Liver (tissue), 9 donors: ENCODE measurements around the gene CUX1. TPM values are rescaled to one million over a fixed set of nuclear protein-coding genes. Genes with fewer than 3 reads are reported as not detected.
"Not testable (repeated sequence)": the region's sequence is repeated elsewhere in the genome, so short reads cannot be mapped to it uniquely, and the experiment has no call there.

Experiments used
- DNase-seq: peaks from one replicate; pipeline ENCODE4 v3.0.0-alpha.2; 2017; ENCODE audit warnings: low spot score
- H3K27ac ChIP-seq, 2 donors: one replicate each; pipeline ENCODE4 v1.7.0; 2013; ENCODE audit warnings: inconsistent platforms in 2 of 2, low read length in 2 of 2, control low read depth in 1 of 2, low read depth in 1 of 2, mild to moderate bottlenecking in 1 of 2
- H3K27me3 ChIP-seq, 4 donors: one replicate each; pipeline versions ENCODE4 v1.6.1 to v1.7.0; 2013; ENCODE audit warnings: low read length in 3 of 4, inconsistent platforms in 1 of 4, mild to moderate bottlenecking in 1 of 4, moderate library complexity in 1 of 4; ENCODE audit not compliant: control insufficient read depth in 4 of 4, insufficient read depth in 4 of 4
- H3K36me3 ChIP-seq, 4 donors: one replicate each; pipeline versions ENCODE4 v1.6.1 to v1.7.0; 2013; ENCODE audit warnings: low read length in 3 of 4, mild to moderate bottlenecking in 3 of 4, low read depth in 1 of 4, moderate library complexity in 1 of 4; ENCODE audit not compliant: control insufficient read depth in 4 of 4, insufficient read depth in 3 of 4
- H3K4me1 ChIP-seq, 4 donors: one replicate each; pipeline versions ENCODE4 v1.6.1 to v1.7.0; 2013; ENCODE audit warnings: low read length in 3 of 4, mild to moderate bottlenecking in 3 of 4, moderate library complexity in 1 of 4; ENCODE audit not compliant: control insufficient read depth in 4 of 4, insufficient read depth in 4 of 4
- H3K4me3 ChIP-seq, 3 donors: one replicate each; pipeline versions ENCODE4 v1.6.1 to v1.7.0; 2013; ENCODE audit warnings: low read length in 3 of 3, control low read depth in 1 of 3, low read depth in 1 of 3, mild to moderate bottlenecking in 1 of 3
- H3K9ac ChIP-seq, 2 donors: one replicate each; pipeline ENCODE4 v1.7.0; 2013; ENCODE audit warnings: low read length in 2 of 2, mild to moderate bottlenecking in 2 of 2, moderate library complexity in 2 of 2, control low read depth in 1 of 2, low read depth in 1 of 2
- H3K9me3 ChIP-seq, 4 donors: one replicate each; pipeline versions ENCODE4 v1.6.1 to v1.7.0; 2013; ENCODE audit warnings: low read length in 3 of 4; ENCODE audit not compliant: control insufficient read depth in 4 of 4
- FOXA1 ChIP-seq: IDR thresholded peaks from 2 replicates; pipeline ENCODE4 v1.6.1; 2016; ENCODE audit warnings: antibody characterized with exemption
- FOXA2 ChIP-seq: IDR thresholded peaks from 2 replicates; pipeline ENCODE4 v1.6.1; 2016; ENCODE audit warnings: antibody characterized with exemption
- GABPA ChIP-seq, 2 donors: IDR thresholded peaks in 1 of 2; conservative IDR thresholded peaks in 1 of 2; 2 replicates each; pipeline ENCODE4 v1.6.1; 2016; ENCODE audit warnings: antibody characterized with exemption in 2 of 2, mild to moderate bottlenecking in 1 of 2, moderate library complexity in 1 of 2
- HNF4A ChIP-seq, 2 donors: conservative IDR thresholded peaks; 2 replicates each; pipeline ENCODE4 v1.6.1; 2016; ENCODE audit warnings: antibody characterized with exemption in 2 of 2, mild to moderate bottlenecking in 2 of 2
- HNF4G ChIP-seq: IDR thresholded peaks from 2 replicates; pipeline ENCODE4 v1.6.1; 2016; ENCODE audit warnings: antibody characterized with exemption
- NR2F2 ChIP-seq: IDR thresholded peaks from 2 replicates; pipeline ENCODE4 v1.6.1; 2016; ENCODE audit warnings: antibody characterized with exemption
- RXRA ChIP-seq, 2 donors: IDR thresholded peaks; 2 replicates each; pipeline ENCODE4 v1.6.1; 2017 to 2018; ENCODE audit warnings: antibody characterized with exemption in 2 of 2, mild to moderate bottlenecking in 1 of 2
- SP1 ChIP-seq: IDR thresholded peaks from 2 replicates; pipeline ENCODE4 v1.6.1; 2018; ENCODE audit warnings: antibody characterized with exemption, mild to moderate bottlenecking
- TAF1 ChIP-seq: conservative IDR thresholded peaks from 2 replicates; pipeline ENCODE4 v1.6.1; 2016; ENCODE audit warnings: antibody characterized with exemption, mild to moderate bottlenecking
- YY1 ChIP-seq: IDR thresholded peaks from 2 replicates; pipeline ENCODE4 v1.6.1; 2016; ENCODE audit warnings: antibody characterized with exemption, mild to moderate bottlenecking
- WGBS: extraction: QIAGEN DNeasy Blood & Tissue Kit; methylation state at CpG from one replicate; pipeline ENCODE4 v1.1.7; 2013; 5-methylcytosine and 5-hydroxymethylcytosine counted together
- polyA plus RNA-seq, 2 donors: library from polyadenylated mRNA; stranded (reverse) in 1 of 2; unstranded in 1 of 2; fragments of 200-250 nt in 1 of 2; fragments of >200 nt in 1 of 2; fragmentation: Nextera tagmentation in 1 of 2; extraction: Ambion mirVana in 1 of 2; gene quantifications; one replicate each; pipeline versions ENCODE4 v1.2.1 to v1.2.3, GENCODE V29; 2013 to 2015
- total RNA-seq, 2 donors: library from RNA; depleted of rRNA; stranded (reverse); fragments of >200 nt; gene quantifications; one replicate each; pipeline ENCODE4 v1.2.3, GENCODE V29; 2014
- TF ChIP-seq, protein P1 (sequence below): IDR thresholded peaks from 2 replicates; pipeline ENCODE4 v1.6.1; 2016; ENCODE audit warnings: antibody characterized with exemption
- TF ChIP-seq, protein P2 (sequence below): IDR thresholded peaks from 2 replicates; pipeline ENCODE4 v1.6.1; 2016; ENCODE audit warnings: antibody characterized with exemption, mild to moderate bottlenecking
- TF ChIP-seq, protein P3 (sequence below): IDR thresholded peaks from 2 replicates; pipeline ENCODE4 v1.6.1; 2016; ENCODE audit warnings: antibody characterized with exemption
- TF ChIP-seq, protein P4 (sequence below): IDR thresholded peaks from 2 replicates; pipeline ENCODE4 v1.6.1; 2016; ENCODE audit warnings: antibody characterized with exemption
- donor health status: healthy.
- donor health status: healthy.
- donor health status: healthy.
- donor health status: healthy.
- donor health status: healthy.

CUX1 gene
- total and polyA plus RNA-seq, 4 donors: 18.6 to 40.6 (median 21.4) TPM

DNA sequence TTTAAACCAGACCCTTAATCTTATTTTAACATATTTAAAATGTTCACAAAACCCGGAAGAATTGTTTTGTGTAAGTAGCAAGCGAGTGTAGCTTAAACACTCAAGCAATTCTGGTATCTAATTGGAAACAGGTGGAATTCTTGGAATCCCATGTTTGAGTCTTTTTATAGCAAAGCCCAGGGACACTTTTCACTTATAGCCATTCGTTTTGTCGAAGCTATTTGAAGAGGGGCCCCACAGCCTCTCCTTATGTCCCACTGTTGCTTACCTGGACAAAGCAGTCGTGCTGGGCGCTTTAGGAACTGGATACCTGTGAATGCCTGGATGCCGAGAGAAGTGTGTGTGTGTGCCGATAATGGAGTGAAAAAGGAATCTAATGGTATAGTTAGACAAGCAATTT lies 3.3 kb downstream of the CUX1 start:
- H3K27me3 ChIP-seq: no peaks in the 10 kb centered on the region
- no peaks in the 10 kb centered on the region for H3K9me3 ChIP-seq
- WGBS: 92% methylated on average over 8 of the region's 8 CpGs
- H3K9ac ChIP-seq: no peak overlapping the region
- DNase-seq: no peak
- TF ChIP-seq, protein P1, sequence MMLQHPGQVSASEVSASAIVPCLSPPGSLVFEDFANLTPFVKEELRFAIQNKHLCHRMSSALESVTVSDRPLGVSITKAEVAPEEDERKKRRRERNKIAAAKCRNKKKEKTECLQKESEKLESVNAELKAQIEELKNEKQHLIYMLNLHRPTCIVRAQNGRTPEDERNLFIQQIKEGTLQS: no peak
- TF ChIP-seq RXRA (IDR thresholded peaks at IDR 0.05): no peak
- no peak for TF ChIP-seq HNF4A (conservative IDR thresholded peaks at IDR 0.05)
- no peak for TF ChIP-seq GABPA (IDR thresholded peaks at IDR 0.05 in 1 of 2, conservative IDR thresholded peaks at IDR 0.05 in 1 of 2)
- TF ChIP-seq NR2F2: no peak
- TF ChIP-seq, protein P2, sequence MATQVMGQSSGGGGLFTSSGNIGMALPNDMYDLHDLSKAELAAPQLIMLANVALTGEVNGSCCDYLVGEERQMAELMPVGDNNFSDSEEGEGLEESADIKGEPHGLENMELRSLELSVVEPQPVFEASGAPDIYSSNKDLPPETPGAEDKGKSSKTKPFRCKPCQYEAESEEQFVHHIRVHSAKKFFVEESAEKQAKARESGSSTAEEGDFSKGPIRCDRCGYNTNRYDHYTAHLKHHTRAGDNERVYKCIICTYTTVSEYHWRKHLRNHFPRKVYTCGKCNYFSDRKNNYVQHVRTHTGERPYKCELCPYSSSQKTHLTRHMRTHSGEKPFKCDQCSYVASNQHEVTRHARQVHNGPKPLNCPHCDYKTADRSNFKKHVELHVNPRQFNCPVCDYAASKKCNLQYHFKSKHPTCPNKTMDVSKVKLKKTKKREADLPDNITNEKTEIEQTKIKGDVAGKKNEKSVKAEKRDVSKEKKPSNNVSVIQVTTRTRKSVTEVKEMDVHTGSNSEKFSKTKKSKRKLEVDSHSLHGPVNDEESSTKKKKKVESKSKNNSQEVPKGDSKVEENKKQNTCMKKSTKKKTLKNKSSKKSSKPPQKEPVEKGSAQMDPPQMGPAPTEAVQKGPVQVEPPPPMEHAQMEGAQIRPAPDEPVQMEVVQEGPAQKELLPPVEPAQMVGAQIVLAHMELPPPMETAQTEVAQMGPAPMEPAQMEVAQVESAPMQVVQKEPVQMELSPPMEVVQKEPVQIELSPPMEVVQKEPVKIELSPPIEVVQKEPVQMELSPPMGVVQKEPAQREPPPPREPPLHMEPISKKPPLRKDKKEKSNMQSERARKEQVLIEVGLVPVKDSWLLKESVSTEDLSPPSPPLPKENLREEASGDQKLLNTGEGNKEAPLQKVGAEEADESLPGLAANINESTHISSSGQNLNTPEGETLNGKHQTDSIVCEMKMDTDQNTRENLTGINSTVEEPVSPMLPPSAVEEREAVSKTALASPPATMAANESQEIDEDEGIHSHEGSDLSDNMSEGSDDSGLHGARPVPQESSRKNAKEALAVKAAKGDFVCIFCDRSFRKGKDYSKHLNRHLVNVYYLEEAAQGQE: no peak
- TF ChIP-seq FOXA1: no peak
- TF ChIP-seq FOXA2: no peak
- TF ChIP-seq TAF1: no peak
- TF ChIP-seq, protein P3, sequence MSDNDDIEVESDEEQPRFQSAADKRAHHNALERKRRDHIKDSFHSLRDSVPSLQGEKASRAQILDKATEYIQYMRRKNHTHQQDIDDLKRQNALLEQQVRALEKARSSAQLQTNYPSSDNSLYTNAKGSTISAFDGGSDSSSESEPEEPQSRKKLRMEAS: no peak
- TF ChIP-seq SP1: no peak
- no peak for TF ChIP-seq YY1
- TF ChIP-seq, protein P4, sequence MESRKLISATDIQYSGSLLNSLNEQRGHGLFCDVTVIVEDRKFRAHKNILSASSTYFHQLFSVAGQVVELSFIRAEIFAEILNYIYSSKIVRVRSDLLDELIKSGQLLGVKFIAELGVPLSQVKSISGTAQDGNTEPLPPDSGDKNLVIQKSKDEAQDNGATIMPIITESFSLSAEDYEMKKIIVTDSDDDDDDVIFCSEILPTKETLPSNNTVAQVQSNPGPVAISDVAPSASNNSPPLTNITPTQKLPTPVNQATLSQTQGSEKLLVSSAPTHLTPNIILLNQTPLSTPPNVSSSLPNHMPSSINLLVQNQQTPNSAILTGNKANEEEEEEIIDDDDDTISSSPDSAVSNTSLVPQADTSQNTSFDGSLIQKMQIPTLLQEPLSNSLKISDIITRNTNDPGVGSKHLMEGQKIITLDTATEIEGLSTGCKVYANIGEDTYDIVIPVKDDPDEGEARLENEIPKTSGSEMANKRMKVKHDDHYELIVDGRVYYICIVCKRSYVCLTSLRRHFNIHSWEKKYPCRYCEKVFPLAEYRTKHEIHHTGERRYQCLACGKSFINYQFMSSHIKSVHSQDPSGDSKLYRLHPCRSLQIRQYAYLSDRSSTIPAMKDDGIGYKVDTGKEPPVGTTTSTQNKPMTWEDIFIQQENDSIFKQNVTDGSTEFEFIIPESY: no peak
- H3K36me3 ChIP-seq: no peaks in the 10 kb centered on the region
- peaks cover 5 to 31% (median 20%) of the 10 kb centered on the region in 4 donors for H3K4me1 ChIP-seq
- H3K27ac ChIP-seq: no peak overlapping the region
- no peak overlapping the region for H3K4me3 ChIP-seq

DNA sequence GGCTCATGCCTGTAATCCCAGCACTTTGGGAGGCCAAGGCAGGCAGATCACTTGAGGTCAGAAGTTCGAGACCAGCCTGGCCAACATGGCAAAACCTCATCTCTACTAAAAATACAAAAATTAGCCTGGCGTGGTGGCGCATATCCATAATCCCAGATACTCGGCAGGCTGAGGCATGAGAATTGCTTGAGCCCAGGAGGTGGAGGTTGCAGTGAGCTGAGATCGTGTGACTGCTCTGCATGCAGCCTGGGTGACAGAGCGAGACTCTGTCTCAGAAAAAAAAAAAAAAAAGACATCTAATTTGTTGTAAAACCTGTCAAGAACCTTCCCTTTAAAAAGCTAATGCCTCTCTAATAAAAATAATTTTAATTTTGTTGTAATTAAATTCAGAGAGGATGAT lies 5.2 kb downstream of the CUX1 start:
- H3K9ac ChIP-seq, H3K27ac ChIP-seq, DNase-seq, H3K4me3 ChIP-seq, H3K36me3 ChIP-seq, H3K9me3 ChIP-seq, H3K27me3 ChIP-seq: not testable (repeated sequence)
- H3K4me1 ChIP-seq: peaks cover 5 to 28% (median 20%) of the 10 kb centered on the region in 4 donors
- WGBS: 96% methylated on average over 6 of the region's 6 CpGs

DNA sequence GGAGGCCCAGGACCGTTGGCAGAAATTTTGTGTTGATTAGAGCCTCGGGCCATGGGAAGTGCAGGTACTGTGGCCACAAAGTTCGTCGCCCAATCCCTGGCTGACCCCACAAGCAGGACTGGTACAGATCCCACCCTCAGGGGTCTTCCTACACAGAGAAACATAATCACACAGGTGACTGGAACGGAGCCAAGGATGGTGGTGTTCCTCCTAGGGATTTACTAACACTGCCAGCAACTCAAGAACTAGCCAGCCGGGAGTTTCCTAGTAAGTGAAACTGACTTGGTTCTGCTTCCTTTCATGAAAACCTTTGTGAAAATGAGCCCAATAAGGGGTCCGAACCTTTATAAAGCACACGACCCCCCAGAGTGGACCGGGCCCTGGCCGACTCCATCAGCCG lies 5.7 kb downstream of the CUX1 start:
- no peak overlapping the region for H3K4me3 ChIP-seq
- no peak overlapping the region for H3K9ac ChIP-seq
- TF ChIP-seq HNF4G: no peak
- no peaks in the 10 kb centered on the region for H3K36me3 ChIP-seq
- no peaks in the 10 kb centered on the region for H3K27me3 ChIP-seq
- no peaks in the 10 kb centered on the region for H3K9me3 ChIP-seq
- WGBS: 84% methylated on average over 11 of the region's 11 CpGs
- peaks cover 5 to 24% (median 15%) of the 10 kb centered on the region in 4 donors for H3K4me1 ChIP-seq
- DNase-seq: no peak
- no peak overlapping the region for H3K27ac ChIP-seq
